Measurements from ENCODE around the gene SLC25A31.

Gene SLC25A31

DNA sequence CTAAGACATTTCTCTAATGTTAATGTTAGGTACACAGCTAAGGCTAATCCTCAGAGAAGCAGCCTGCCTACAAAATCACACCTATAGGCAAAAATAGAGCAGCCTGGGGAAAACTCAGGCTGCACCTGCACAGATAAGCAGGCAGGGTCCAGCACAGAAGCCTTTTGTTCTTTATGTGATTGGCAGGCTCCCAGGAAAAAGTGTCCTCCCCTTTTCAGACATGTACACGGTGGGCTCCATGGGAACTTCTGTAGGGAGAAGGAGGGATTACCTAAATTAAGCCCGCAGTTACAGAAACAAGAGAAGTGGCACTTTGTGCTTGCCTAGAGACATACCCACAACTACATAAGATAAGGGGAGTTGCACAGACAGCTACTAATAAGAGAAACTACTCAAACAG lies 47.9 kb downstream of the SLC25A31 start:
- DNase-seq = peak; percentile 4

DNA sequence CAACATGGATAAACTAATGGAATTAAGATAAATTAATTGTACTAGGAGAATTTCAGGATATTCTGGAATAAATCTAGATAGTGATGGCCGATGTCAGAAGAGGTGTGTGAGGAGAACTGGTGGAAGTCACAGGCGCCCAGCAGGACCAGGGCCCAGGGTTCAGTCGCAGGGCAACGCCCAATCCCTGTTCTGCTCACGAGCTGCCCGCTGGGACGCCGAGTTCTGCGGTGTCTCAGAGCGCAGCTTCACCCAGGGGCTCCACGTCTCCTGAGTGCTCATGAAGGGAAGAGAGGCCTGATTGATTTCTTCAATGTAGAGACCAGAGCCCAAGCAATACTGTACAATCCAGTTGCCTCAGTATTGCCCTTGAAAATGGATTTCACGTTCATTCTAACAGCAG lies 50.4 kb downstream of the SLC25A31 start:
- DNase-seq = no peak

DNA sequence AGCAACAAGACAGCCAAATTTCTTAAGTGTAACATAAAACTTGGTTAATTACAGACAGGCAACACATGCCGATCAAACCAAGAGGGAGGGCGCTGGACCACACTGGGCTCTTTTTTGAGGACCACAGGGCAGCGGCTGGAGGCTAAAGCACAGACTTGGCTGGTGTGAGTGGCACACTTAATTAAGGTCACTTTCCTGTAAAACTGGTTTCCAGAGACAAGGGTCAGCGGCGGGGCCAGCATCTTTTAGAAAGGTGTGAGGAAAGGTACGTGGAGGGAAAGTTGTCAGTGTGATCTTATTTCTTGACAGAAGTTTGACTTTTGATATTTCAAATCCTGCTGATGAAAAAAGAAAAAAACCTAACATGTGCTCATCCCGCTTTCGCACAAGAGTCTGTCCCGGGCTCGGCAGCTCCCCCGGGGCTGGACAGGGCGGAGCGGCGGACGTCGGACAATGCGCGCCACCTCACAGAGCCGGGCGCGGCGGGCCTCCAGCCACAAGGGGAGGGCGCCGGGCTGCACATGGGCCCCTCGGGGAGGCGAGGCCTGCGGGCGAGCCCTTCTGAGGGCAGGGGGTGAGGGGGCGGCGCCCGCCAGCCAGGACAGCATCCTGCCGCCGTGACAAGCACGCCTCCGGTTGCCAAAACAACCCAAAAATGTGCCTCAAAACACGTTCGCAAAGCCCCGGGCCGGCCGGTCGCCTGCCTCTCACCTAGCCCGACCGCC lies 51.3 kb downstream of the SLC25A31 start:
- DNase-seq = no peak

DNA sequence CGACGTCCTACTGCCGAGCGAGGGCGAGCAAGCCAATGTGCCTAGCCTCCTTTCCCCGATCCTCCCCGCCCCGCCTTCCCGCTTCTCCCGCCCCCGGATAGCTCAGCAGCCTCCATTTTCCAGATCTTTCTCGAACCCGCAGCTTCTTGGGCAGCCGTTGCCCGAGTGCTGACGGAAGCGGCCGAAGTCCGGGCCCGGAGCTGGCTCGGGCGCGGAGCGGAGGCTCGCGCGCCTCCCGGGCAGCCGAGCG lies 51.8 kb downstream of the SLC25A31 start:
- DNase-seq = peak; percentile 69

DNA sequence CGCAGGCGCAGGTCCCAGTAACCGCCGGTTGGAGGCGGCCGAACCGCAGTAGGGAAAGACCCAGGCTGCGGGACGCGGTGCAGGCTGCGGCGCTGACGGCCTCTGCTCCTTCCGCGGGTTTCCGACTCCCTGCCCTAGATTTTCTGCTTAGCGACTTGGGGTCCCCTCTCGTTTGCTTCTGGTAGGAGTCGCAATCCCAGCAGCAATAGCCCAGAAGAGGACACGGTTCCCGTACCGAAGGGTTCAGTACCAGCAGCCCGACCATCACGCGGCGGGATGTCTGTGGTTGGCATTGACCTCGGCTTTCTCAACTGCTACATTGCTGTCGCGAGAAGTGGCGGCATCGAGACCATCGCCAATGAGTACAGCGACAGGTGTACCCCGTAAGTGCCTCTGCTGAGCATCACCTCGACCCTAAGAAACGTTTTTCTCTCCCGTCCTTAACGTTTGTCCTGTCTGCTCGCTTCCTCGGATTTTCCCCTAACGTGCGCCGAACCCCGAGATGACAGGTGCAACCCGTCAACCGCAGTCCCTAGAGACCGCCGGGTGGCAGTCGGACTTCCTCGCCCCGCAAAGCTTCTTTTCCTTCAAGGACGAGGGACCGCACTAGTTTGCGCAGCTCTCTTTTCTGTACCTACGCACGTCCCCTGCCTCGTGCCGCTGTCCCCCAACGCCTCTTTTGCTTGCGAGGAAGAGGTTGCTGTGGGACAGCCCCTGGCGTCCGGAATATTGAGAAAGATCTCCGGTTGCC lies 52.2 kb downstream of the SLC25A31 start, which contains the start of gene HSPA4L:
Gene HSPA4L (plus strand): TSS at position 48 of the 751 bp plus-strand sequence. CDS start 229 bp downstream, at position 277.
- DNase-seq = no peak

DNA sequence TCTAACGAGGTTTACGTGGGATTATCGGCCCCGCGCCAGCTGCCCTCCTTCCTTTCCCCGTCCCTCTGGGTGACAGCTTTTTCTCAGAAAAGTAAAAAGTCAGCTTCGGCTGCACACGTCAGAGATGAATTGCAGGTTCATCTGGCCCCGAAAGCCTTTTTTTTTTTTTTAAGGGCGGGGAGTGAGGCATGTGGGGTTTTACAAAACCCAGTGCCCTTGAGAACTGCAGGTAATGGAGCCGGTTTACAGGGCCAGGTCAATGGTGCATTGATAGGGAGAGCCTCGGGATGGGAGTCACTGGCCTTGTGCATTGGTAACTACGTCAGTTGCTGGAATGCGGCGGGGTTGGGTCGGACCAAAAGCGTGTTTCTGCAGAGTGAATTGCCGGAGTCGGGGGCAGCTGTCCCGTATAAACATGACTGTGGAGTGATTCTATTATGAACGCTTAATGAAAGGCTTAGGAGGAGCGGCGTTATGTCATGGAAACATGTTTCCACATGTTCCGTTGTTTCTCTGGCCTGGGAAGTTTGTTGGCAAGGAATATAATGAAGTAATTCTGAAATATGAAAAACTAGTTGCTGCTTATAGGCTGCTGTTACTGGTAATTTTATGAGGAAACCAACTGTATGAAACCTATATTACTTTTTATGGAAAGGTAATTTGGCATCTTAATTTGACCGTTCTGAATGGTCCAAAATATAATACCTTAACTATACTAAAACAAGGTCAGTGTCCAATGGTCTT lies 53.0 kb downstream of the SLC25A31 start:
- peak; percentile 26 for DNase-seq

DNA sequence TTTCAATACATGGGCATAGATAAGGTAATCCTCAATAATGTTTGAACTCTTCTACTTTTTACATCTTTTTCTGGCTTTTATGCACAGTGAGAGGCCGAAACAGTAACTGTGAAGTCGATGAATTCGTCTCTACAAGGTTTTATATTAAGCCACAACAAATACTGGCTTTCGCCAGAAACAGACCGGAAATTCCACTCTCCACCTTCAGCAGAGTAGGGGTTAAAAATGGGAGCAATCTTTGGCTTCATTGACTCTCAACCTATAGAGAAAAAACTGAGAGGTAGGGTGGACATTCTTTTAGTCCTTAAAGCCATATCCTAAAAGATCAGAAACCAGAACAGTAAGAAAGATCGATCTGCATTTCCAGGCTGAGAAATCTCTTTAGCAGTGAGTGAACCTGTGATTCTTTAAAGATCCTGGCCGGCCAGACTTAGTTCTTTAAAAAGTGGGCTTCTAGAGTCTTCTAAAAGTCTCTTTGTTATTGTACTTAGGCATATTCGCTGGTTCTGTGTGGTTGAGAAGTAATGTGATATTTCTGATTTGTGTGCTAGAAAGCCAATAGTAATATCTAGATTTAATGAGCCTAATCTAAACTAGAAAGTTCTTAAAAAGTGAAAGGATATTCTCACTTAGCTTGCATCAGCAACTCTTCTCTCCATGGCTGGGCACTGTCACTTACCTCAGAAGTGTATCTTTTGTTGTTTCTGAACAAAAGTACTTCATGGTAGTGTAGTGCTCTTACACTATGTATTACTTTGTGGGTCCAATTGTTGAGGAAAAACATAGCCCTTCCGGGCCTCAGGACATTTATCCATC lies 54.0 kb downstream of the SLC25A31 start:
- DNase-seq = no peak

DNA sequence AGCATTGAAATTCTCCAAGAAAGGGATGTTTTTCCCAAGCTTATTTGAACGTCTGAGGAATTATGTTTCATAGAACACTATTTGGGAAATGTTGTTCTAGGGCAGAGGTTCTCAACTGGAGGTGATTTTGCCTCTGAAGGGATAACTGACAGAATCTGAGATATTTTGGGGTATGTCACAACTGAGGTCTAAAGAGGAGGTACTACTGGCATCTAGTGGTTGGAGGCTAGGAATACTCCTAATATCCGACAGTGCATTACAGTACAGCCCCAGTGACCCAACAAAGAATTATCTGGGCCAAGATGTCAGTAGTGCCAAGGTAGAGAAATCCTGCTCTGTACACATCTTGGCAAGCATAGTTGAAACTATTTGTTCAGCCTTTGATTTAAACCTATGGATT lies 58.3 kb downstream of the SLC25A31 start:
- DNase-seq = no peak

DNA sequence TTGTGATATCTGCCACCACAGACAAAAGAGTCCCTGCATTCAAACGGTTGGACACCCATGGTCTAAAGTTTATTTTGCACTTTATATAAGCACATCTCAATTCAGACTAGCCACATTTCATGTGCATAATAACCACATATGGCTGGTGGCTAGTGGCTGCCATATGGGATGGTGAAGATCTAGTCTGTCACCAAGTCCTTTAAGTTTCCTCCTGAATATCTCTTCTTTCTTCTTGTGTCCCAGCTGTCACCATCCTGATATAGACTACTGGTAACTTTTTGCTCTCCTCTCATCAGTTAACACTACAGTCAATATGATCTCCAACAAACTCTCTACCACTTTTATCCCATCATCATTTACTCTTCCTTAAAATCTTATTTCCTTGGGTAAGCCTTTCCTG lies 61.2 kb downstream of the SLC25A31 start:
- no peak for DNase-seq

DNA sequence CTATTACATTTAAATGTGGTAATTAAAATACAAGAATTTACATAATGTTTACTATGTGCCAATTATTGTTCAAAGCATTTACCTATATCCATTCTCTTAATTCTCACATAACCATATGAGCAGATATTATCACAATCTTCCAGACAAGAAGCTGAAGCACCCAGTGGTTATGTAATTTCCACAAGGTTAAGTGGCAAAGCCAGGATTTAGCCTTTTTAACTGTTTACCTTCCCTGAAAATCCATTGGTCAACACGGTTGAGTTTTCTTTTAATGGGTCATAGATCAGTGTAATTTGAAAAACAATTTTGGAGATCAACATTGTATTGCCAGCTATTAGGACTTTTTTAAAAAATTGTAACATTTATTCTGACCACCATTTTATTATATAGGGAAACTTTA lies 63.3 kb downstream of the SLC25A31 start:
- no peak for DNase-seq

DNA sequence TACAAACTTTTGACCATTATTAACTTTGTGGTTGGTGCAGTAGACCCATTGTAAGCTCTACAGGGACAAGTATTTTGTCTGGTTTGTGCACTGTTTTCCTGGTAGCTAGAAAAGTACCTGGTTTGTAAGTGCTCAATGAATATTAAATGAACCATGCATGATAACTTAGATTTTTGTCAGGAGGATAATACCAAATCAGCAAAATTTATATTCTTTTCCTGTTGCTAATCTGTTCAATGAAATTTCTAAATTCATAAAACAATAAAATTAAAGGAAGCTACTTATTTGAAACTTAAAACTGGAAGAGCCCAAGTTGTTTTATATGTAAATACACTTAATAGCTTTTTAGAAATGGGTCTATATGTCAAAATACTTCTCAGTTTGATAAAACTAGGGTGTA lies 69.5 kb downstream of the SLC25A31 start:
- DNase-seq = no peak

DNA sequence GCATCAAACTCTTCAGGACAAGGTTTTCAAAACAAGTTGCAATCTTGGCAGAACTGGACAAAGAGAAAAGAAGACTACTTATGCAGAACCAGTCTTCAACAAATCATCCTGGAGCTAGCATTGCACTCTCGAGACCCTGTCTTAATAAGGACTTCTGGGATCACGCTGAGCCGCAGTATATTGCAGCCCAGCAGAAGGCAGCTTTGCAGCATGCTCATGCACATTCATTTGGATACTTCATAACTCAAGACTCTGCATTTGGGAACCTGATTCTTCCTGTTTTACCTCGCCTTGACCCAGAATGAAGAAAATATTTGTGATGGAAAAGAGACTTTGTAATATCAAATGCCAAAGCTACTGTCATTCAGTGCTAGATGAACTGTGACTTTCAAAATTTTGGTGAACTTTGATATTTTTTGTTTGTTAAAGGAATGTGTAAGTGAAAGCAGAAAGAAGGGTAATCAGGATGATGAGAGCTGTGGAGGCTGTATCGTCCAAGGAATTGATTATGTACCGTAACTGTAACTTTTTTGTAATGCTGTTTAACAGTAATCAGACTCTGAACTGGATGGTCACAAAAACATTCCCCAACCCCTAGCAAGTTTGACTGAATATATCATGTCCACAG lies 79.1 kb downstream of the SLC25A31 start:
- DNase-seq = no peak

DNA sequence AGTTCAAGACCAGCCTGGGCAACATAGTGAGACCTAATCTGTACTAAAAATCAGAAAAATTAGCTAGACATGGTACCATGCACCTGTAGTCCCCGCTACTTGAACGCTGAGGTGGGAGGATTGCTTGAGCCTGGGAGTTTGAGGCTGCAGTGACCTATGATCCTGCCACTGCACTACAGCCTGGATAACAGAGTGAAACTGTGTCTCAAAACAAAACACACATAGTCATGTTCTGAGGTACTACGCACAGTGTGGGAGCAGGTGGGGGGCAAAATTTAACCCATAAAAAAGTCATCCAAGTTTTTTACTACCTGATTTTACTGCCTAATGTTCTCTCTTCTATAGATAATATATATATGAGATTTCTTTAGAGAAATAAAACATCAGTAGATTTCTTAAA lies 80.4 kb downstream of the SLC25A31 start:
- no peak for DNase-seq

DNA sequence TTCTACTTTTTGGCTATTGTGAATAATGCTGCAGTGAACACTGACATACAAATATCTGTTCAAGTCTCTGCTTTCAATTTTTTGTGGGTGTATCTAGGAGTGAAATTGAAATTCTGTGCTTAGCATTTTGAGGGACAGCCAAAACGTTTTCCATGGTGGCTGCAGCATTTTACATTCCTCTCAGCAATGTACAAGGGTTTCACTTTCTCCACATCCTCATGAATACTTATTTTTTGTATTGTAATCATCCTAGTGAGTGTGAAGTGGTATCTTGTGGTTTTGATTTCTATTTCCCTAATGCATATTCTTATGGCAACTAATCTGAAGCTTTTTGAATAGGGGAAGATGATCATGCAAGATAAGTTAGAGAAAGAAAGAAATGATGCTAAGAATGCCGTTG lies 92.2 kb downstream of the SLC25A31 start:
- no peak for DNase-seq

All from NCI-H774 (cell line).